Measurements from ENCODE around the gene PYGO2.
"Not testable (repeated sequence)": the region's sequence is repeated elsewhere in the genome, so short reads cannot be mapped to it uniquely, and the experiment has no call there.

Gene PYGO2

GRCh38 chr1:155003227-155003765 is 41.7 kb upstream of the PYGO2 start:
- H3K4me3 Mint-ChIP-seq: peak overlapping the region; percentile 90
- no peaks in the 10 kb centered on the region for H3K27me3 Mint-ChIP-seq
- no peaks in the 10 kb centered on the region for H3K36me3 Mint-ChIP-seq
- H3K27ac Mint-ChIP-seq: peak overlapping the region; percentile 81
- no peaks in the 10 kb centered on the region for H3K9me3 Mint-ChIP-seq (ENCODE audit: low read depth)
- H3K4me1 Mint-ChIP-seq (ENCODE audit: low read depth): peaks cover 49% of the 10 kb centered on the region

GRCh38 chr1:155002464-155003226 is 41.1 kb upstream of the PYGO2 start, which contains the start of gene ZBTB7B:
ZBTB7B (plus strand) TSS chr1:155002802; CDS start chr1:155014661, 11,859 bp downstream.
- Mint-ChIP-seq H3K36me3 (no peaks in the 10 kb centered on the region), H3K9me3 (ENCODE audit: low read depth) (no peaks in the 10 kb centered on the region), H3K4me3 (peak within 1 kb of the TSS; percentile 90), H3K27ac (peak within 1 kb of the TSS; percentile 88), H3K27me3 (no peaks in the 10 kb centered on the region), H3K4me1 (ENCODE audit: low read depth) (peaks cover 54% of the 10 kb centered on the region)

- H3K9me3 Mint-ChIP-seq (ENCODE audit: low read depth): no peaks in the 10 kb centered on the region
- peak overlapping the region; percentile 87 for H3K4me3 Mint-ChIP-seq
- H3K4me1 Mint-ChIP-seq (ENCODE audit: low read depth): peaks cover 55% of the 10 kb centered on the region
- no peaks in the 10 kb centered on the region for H3K27me3 Mint-ChIP-seq
- peak overlapping the region; percentile 88 for H3K27ac Mint-ChIP-seq
- H3K36me3 Mint-ChIP-seq: no peaks in the 10 kb centered on the region
Observed at GRCh38 chr1:155001675-155002463, 40.3 kb upstream of the PYGO2 start.

- H3K27ac Mint-ChIP-seq: peak overlapping the region; percentile 41
- peak overlapping the region; percentile 82 for H3K4me3 Mint-ChIP-seq
- peaks cover 50% of the 10 kb centered on the region for H3K4me1 Mint-ChIP-seq (ENCODE audit: low read depth)
- H3K36me3 Mint-ChIP-seq: peaks cover under 1% of the 10 kb centered on the region
- H3K9me3 Mint-ChIP-seq (ENCODE audit: low read depth): no peaks in the 10 kb centered on the region
- no peaks in the 10 kb centered on the region for H3K27me3 Mint-ChIP-seq
Observed at GRCh38 chr1:155001425-155001674, 39.8 kb upstream of the PYGO2 start.

- Mint-ChIP-seq H3K4me1 (ENCODE audit: low read depth) (peaks cover 47% of the 10 kb centered on the region), H3K4me3 (peak overlapping the region; percentile 82), H3K27me3 (no peaks in the 10 kb centered on the region)
Observed at GRCh38 chr1:155000726-155001424, 39.3 kb upstream of the PYGO2 start.

GRCh38 chr1:155000411-155000725 is 38.8 kb upstream of the PYGO2 start:
- Mint-ChIP-seq H3K36me3 (peaks cover 2% of the 10 kb centered on the region), H3K27ac (peak overlapping the region; percentile 91), H3K9me3 (ENCODE audit: low read depth) (no peaks in the 10 kb centered on the region), H3K27me3 (peaks cover 2% of the 10 kb centered on the region), H3K4me1 (ENCODE audit: low read depth) (peaks cover 44% of the 10 kb centered on the region), H3K4me3 (peak overlapping the region; percentile 90)

More at GRCh38 chr1:155000726-155001424, 39.3 kb upstream of the PYGO2 start:
- H3K27ac Mint-ChIP-seq: peak overlapping the region; percentile 54
- no peaks in the 10 kb centered on the region for H3K9me3 Mint-ChIP-seq (ENCODE audit: low read depth)
- peaks cover 2% of the 10 kb centered on the region for H3K36me3 Mint-ChIP-seq

GRCh38 chr1:154999571-155000410 is 38.2 kb upstream of the PYGO2 start:
- Mint-ChIP-seq H3K27me3 (peaks cover 2% of the 10 kb centered on the region), H3K27ac (peak overlapping the region; percentile 91), H3K4me1 (ENCODE audit: low read depth) (peaks cover 40% of the 10 kb centered on the region), H3K4me3 (peak overlapping the region; percentile 90), H3K9me3 (ENCODE audit: low read depth) (no peaks in the 10 kb centered on the region), H3K36me3 (peaks cover 2% of the 10 kb centered on the region)

- Mint-ChIP-seq H3K27me3 (peaks cover 2% of the 10 kb centered on the region), H3K9me3 (ENCODE audit: low read depth) (no peaks in the 10 kb centered on the region), H3K4me1 (ENCODE audit: low read depth) (peaks cover 33% of the 10 kb centered on the region), H3K4me3 (peak overlapping the region; percentile 86), H3K27ac (peak overlapping the region; percentile 78), H3K36me3 (peaks cover 2% of the 10 kb centered on the region)
Observed at GRCh38 chr1:154998818-154999570, 37.4 kb upstream of the PYGO2 start.

- H3K27me3 Mint-ChIP-seq: peaks cover 2% of the 10 kb centered on the region
Observed at GRCh38 chr1:154998201-154998780, 36.7 kb upstream of the PYGO2 start.

GRCh38 chr1:154996966-154997701 is 35.6 kb upstream of the PYGO2 start:
- H3K36me3 Mint-ChIP-seq: peaks cover 2% of the 10 kb centered on the region
- no peaks in the 10 kb centered on the region for H3K9me3 Mint-ChIP-seq (ENCODE audit: low read depth)
- H3K4me1 Mint-ChIP-seq (ENCODE audit: low read depth): peaks cover 25% of the 10 kb centered on the region
- no peak overlapping the region for H3K4me3 Mint-ChIP-seq
- H3K27ac Mint-ChIP-seq: no peak overlapping the region
- peaks cover 2% of the 10 kb centered on the region for H3K27me3 Mint-ChIP-seq

More at GRCh38 chr1:154998201-154998780, 36.7 kb upstream of the PYGO2 start:
- Mint-ChIP-seq H3K4me3 (peak overlapping the region; percentile 10), H3K4me1 (ENCODE audit: low read depth) (peaks cover 28% of the 10 kb centered on the region), H3K9me3 (ENCODE audit: low read depth) (no peaks in the 10 kb centered on the region), H3K27ac (no peak overlapping the region), H3K36me3 (peaks cover 2% of the 10 kb centered on the region)

- not testable (repeated sequence) for H3K9me3 Mint-ChIP-seq (ENCODE audit: low read depth); H3K27me3 Mint-ChIP-seq; H3K4me3 Mint-ChIP-seq; H3K36me3 Mint-ChIP-seq; H3K27ac Mint-ChIP-seq
- H3K4me1 Mint-ChIP-seq (ENCODE audit: low read depth): peaks cover 22% of the 10 kb centered on the region
Observed at GRCh38 chr1:154995301-154995983, 33.9 kb upstream of the PYGO2 start.

- Mint-ChIP-seq H3K4me1 (ENCODE audit: low read depth) (peaks cover 22% of the 10 kb centered on the region), H3K4me3 (no peak overlapping the region), H3K9me3 (ENCODE audit: low read depth) (no peaks in the 10 kb centered on the region), H3K36me3 (peaks cover 4% of the 10 kb centered on the region), H3K27me3 (peaks cover 2% of the 10 kb centered on the region), H3K27ac (no peak overlapping the region)
Observed at GRCh38 chr1:154994591-154994990, 33.0 kb upstream of the PYGO2 start.

- peaks cover 5% of the 10 kb centered on the region for H3K36me3 Mint-ChIP-seq
- H3K4me1 Mint-ChIP-seq (ENCODE audit: low read depth): peaks cover 25% of the 10 kb centered on the region
- H3K9me3 Mint-ChIP-seq (ENCODE audit: low read depth): no peaks in the 10 kb centered on the region
- no peak overlapping the region for H3K27ac Mint-ChIP-seq
- peaks cover 2% of the 10 kb centered on the region for H3K27me3 Mint-ChIP-seq
- H3K4me3 Mint-ChIP-seq: no peak overlapping the region
Observed at GRCh38 chr1:154994269-154994587, 32.6 kb upstream of the PYGO2 start.
